Mammary epithelial cell (primary cell): Measurements from ENCODE around the gene KDM4C.

Experiments
- CTCF ChIP-seq, 2 donors: IDR thresholded peaks in 1 of 2; conservative IDR thresholded peaks in 1 of 2; 2 replicates each; pipeline ENCODE4 v1.5.1; 2011 to 2012; ENCODE audit warnings: inconsistent platforms in 2 of 2, low read length in 2 of 2, mild to moderate bottlenecking in 2 of 2, control low read depth in 1 of 2, low read depth in 1 of 2; ENCODE audit not compliant: insufficient read depth in 1 of 2; ENCODE audit errors: extremely low read depth in 1 of 2
- EZH2 ChIP-seq: IDR thresholded peaks from 2 replicates; pipeline ENCODE4 v1.6.1; 2012; ENCODE audit warnings: low read length, inconsistent platforms, borderline replicate concordance

DNA sequence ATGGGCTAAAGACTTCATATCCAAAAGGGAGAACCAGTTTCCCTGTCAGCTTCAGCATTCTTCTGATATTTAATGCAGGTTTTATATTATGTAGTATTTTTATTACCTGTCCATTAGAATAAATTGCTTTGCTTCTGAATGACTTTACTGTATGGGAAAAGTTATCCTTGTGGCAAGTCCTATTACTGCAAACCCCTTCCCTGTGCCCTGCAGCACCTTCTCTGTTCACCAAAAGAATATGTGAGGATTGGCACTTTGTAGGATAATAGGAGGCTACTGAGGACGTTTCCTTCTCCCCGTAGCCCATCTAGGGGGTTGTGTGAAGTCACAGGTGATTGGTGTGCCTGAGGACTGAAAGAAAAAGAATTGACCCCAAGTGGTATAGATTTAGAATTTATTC lies 296.1 kb downstream of the KDM4C start:
- no peak for TF ChIP-seq CTCF (conservative IDR thresholded peaks at IDR 0.05 in 1 of 2, IDR thresholded peaks at IDR 0.05 in 1 of 2; ENCODE audit: extremely low read depth in 1 of 2, insufficient read depth in 1 of 2, low read depth in 1 of 2, low read length in 2 of 2)
- no peak for TF ChIP-seq EZH2
